Measurements from ENCODE around the gene CDKN2B-AS1. TPM values are rescaled to one million over a fixed set of nuclear protein-coding genes. Genes with fewer than 3 reads are reported as not detected.

Gene CDKN2B-AS1
- total and polyA plus RNA-seq, 2 experiments from 2014 or later, result 0.14 TPM; not detected in 1

DNA sequence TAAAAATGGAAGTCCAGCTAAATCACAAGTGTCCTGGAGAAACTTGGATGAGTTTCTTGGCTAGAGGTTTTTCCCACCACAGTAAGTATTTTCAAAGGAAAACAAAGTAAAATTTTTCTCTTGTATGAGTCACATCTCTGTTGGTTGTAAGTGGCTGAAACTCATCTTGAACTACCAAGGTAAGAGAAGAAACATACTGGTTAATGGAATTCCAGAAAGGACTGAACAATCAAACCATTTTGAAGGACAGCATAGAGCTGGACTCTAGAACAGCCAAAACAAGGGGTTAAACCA, 117.3 kb downstream of the CDKN2B-AS1 start (continued):
- TF ChIP-seq, protein P1, sequence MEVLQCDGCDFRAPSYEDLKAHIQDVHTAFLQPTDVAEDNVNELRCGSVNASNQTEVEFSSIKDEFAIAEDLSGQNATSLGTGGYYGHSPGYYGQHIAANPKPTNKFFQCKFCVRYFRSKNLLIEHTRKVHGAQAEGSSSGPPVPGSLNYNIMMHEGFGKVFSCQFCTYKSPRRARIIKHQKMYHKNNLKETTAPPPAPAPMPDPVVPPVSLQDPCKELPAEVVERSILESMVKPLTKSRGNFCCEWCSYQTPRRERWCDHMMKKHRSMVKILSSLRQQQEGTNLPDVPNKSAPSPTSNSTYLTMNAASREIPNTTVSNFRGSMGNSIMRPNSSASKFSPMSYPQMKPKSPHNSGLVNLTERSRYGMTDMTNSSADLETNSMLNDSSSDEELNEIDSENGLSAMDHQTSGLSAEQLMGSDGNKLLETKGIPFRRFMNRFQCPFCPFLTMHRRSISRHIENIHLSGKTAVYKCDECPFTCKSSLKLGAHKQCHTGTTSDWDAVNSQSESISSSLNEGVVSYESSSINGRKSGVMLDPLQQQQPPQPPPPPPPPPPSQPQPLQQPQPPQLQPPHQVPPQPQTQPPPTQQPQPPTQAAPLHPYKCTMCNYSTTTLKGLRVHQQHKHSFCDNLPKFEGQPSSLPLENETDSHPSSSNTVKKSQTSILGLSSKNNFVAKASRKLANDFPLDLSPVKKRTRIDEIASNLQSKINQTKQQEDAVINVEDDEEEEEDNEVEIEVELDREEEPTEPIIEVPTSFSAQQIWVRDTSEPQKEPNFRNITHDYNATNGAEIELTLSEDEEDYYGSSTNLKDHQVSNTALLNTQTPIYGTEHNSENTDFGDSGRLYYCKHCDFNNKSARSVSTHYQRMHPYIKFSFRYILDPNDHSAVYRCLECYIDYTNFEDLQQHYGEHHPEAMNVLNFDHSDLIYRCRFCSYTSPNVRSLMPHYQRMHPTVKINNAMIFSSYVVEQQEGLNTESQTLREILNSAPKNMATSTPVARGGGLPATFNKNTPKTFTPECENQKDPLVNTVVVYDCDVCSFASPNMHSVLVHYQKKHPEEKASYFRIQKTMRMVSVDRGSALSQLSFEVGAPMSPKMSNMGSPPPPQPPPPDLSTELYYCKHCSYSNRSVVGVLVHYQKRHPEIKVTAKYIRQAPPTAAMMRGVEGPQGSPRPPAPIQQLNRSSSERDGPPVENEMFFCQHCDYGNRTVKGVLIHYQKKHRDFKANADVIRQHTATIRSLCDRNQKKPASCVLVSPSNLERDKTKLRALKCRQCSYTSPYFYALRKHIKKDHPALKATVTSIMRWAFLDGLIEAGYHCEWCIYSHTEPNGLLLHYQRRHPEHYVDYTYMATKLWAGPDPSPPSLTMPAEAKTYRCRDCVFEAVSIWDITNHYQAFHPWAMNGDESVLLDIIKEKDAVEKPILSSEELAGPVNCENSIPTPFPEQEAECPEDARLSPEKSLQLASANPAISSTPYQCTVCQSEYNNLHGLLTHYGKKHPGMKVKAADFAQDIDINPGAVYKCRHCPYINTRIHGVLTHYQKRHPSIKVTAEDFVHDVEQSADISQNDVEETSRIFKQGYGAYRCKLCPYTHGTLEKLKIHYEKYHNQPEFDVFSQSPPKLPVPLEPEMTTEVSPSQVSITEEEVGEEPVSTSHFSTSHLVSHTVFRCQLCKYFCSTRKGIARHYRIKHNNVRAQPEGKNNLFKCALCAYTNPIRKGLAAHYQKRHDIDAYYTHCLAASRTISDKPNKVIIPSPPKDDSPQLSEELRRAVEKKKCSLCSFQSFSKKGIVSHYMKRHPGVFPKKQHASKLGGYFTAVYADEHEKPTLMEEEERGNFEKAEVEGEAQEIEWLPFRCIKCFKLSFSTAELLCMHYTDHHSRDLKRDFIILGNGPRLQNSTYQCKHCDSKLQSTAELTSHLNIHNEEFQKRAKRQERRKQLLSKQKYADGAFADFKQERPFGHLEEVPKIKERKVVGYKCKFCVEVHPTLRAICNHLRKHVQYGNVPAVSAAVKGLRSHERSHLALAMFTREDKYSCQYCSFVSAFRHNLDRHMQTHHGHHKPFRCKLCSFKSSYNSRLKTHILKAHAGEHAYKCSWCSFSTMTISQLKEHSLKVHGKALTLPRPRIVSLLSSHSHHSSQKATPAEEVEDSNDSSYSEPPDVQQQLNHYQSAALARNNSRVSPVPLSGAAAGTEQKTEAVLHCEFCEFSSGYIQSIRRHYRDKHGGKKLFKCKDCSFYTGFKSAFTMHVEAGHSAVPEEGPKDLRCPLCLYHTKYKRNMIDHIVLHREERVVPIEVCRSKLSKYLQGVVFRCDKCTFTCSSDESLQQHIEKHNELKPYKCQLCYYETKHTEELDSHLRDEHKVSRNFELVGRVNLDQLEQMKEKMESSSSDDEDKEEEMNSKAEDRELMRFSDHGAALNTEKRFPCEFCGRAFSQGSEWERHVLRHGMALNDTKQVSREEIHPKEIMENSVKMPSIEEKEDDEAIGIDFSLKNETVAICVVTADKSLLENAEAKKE (CRISPR knock-in tag; IDR thresholded peaks at IDR 0.05), result no peak
- TF ChIP-seq POLR2AphosphoS5 (IDR thresholded peaks at IDR 0.05; ENCODE audit: low read depth) (no peak), CREB1 (CRISPR knock-in tag; IDR thresholded peaks at IDR 0.05; ENCODE audit: low read depth) (no peak), NANOG (IDR thresholded peaks at IDR 0.05; ENCODE audit: borderline replicate concordance) (no peak), EZH2 (IDR thresholded peaks at IDR 0.05; ENCODE audit: low read depth, unreplicated experiment) (no peak), ZNF331 (CRISPR knock-in tag; IDR thresholded peaks at IDR 0.05; ENCODE audit: low read depth) (no peak), STAT1 (IDR thresholded peaks at IDR 0.05; ENCODE audit: unreplicated experiment) (no peak), EZH2phosphoT487 (IDR thresholded peaks at IDR 0.05; ENCODE audit: unreplicated experiment) (no peak)
- TF ChIP-seq, protein P2, sequence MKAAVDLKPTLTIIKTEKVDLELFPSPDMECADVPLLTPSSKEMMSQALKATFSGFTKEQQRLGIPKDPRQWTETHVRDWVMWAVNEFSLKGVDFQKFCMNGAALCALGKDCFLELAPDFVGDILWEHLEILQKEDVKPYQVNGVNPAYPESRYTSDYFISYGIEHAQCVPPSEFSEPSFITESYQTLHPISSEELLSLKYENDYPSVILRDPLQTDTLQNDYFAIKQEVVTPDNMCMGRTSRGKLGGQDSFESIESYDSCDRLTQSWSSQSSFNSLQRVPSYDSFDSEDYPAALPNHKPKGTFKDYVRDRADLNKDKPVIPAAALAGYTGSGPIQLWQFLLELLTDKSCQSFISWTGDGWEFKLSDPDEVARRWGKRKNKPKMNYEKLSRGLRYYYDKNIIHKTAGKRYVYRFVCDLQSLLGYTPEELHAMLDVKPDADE (IDR thresholded peaks at IDR 0.05), result no peak

Measured in GM23338 (cell line).